ENCODE results near the gene LMBRD2.

GRCh38 chr5:36153298-36153677, 1.6 kb upstream of the LMBRD2 start:
- TF ChIP-seq BHLHE40 (IDR thresholded peaks at IDR 0.05; ENCODE audit: borderline replicate concordance) (no peak), ELF4 (IDR thresholded peaks at IDR 0.05) (no peak), FOXM1 (IDR thresholded peaks at IDR 0.05; ENCODE audit: borderline replicate concordance) (no peak), SP1 (IDR thresholded peaks at IDR 0.05) (no peak), TARDBP (IDR thresholded peaks at IDR 0.05) (no peak), PKNOX1 (IDR thresholded peaks at IDR 0.05) (no peak), NFRKB (IDR thresholded peaks at IDR 0.05) (no peak), SUZ12 (IDR thresholded peaks at IDR 0.05) (no peak), HDGF (IDR thresholded peaks at IDR 0.05; ENCODE audit: borderline replicate concordance) (no peak), FOXA1 (IDR thresholded peaks at IDR 0.05) (no peak), ZNF384 (IDR thresholded peaks at IDR 0.05) (no peak), CTBP1 (IDR thresholded peaks at IDR 0.05; ENCODE audit: borderline replicate concordance) (no peak)
